Spleen (tissue), 7 donors: ENCODE results near the gene EML6.

Experiments used
- POLR2A ChIP-seq, 3 donors: fragments of 450-650 bp; IDR thresholded peaks; one replicate each; pipeline ENCODE4 v1.5.1; 2017; ENCODE audit warnings: antibody characterized with exemption in 3 of 3, mild to moderate bottlenecking in 1 of 3
- TF ChIP-seq, protein P1 (sequence below), 11 experiments: fragments of 200-600 bp in 7 of 11; fragments of 450-650 bp in 4 of 11; sonication (generic) in 4 of 11; IDR thresholded peaks in 8 of 11; conservative IDR thresholded peaks in 3 of 11; 1 replicate in 7 of 11; 2 replicates in 4 of 11; pipeline versions ENCODE4 v1.4.0 to v1.8.0; 2016 to 2021; ENCODE audit warnings: antibody characterized with exemption in 11 of 11, inconsistent platforms in 4 of 11, mild to moderate bottlenecking in 1 of 11
- donor health status: DM: no; HTN: no; CAD: no; lungs with moderate emphysema.
- donor health status: DM: no; HTN: no; CAD: no.
- donor health status: DM: no; HTN: no; CAD: no.

DNA sequence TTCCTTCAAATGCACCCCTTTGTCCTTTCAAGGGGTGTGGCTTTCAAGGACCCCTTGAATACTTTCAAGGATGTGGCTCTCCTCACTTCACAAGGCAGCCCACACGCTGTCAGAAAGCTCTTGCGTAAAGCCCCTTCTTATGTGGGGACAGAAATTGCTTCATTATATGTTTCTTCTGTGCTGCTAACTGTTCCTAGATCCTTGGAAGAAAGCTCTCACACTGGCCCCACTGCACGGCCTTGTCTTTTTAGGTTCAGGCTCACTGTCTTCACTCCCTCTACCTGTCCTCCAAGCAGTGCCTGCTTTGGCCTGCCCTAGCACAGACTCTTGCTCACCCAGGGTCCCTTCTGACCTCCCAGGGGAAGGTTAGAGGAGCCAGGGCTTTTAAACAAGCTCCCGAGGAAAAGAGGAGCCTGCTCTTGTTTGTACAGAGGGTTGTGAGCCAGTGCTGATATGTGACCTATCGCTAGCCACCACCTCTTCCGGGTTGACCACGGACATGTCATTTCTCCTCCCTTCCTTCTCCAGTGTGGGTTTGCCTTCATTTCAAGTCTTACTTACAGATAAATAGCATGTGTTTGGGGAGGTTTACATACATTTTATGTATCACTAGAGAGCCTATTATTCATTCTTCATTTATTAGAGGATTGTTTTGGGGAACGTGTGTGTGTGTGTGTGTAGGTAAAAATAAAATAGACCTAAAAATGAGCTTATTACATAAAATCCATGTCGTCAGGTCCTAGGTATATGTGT lies 232.1 kb downstream of the EML6 start:
- TF ChIP-seq, protein P1, sequence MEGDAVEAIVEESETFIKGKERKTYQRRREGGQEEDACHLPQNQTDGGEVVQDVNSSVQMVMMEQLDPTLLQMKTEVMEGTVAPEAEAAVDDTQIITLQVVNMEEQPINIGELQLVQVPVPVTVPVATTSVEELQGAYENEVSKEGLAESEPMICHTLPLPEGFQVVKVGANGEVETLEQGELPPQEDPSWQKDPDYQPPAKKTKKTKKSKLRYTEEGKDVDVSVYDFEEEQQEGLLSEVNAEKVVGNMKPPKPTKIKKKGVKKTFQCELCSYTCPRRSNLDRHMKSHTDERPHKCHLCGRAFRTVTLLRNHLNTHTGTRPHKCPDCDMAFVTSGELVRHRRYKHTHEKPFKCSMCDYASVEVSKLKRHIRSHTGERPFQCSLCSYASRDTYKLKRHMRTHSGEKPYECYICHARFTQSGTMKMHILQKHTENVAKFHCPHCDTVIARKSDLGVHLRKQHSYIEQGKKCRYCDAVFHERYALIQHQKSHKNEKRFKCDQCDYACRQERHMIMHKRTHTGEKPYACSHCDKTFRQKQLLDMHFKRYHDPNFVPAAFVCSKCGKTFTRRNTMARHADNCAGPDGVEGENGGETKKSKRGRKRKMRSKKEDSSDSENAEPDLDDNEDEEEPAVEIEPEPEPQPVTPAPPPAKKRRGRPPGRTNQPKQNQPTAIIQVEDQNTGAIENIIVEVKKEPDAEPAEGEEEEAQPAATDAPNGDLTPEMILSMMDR (IDR thresholded peaks at IDR 0.05 in 8 of 11, conservative IDR thresholded peaks at IDR 0.05 in 3 of 11), result no peak
- no peak for TF ChIP-seq POLR2A (IDR thresholded peaks at IDR 0.05)
